Measurements from ENCODE around the gene COBL. TPM values are rescaled to one million over a fixed set of nuclear protein-coding genes. Genes with fewer than 3 reads are reported as not detected.

COBL gene
- total RNA-seq, 2 experiments from 2014 or later = not detected

DNA sequence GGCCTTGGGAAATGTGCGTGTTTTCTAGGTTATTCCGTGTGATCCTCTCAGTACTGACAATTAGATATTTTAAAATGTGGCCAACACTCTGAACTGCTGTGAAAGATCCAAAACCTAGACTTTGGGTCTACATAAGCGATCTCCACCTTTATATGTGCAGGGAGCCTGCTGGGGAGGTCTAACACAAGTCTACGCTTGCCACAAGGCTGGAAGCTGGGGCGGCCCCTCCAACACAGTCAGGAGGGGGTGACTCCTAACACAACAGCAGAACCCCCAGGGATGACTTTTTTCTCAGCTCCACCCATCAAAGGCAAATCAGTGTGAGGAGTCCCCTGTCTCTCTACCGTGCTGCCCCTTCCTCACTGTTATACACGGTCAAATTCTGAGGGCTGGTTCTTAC lies 202.6 kb downstream of the COBL start:
- H3K4me1 Mint-ChIP-seq (ENCODE audit: low read depth) = no peaks in the 10 kb centered on the region
- H3K36me3 Mint-ChIP-seq = peaks cover 2% of the 10 kb centered on the region
- H3K27me3 Mint-ChIP-seq = peaks cover 3% of the 10 kb centered on the region
- no peak for DNase-seq
- no peak overlapping the region for H3K27ac Mint-ChIP-seq
- peaks cover 9% of the 10 kb centered on the region for H3K9me3 Mint-ChIP-seq
- ChIA-PET POLR2A (no interaction called here), CTCF (interaction anchor here (1.6 kb wide), 1 partner anchor 47 kb away, joined by 4 read pairs; no protein-coding TSS in a partner anchor)
- intact Hi-C loops (cut with micrococcal nuclease) = no loop called here
- no peak overlapping the region for H3K4me3 Mint-ChIP-seq

DNA sequence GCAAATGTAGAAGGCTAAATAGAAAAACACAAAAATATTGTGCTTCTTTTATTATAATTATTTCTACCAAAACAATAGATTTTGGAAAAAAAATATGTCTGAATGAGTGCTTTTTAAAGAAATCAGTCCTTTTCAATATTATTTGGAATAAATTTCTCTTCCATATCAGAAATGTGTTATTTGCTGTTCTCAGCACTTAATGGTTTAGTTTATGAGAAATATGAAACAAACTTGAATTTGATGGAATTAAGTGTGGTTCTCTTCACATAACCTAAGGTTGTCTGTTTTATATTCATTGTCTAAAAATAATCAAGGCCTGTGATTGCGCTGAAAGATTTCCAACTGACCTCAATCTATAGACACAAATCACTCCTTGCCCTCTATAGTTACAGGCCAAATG lies 203.0 kb downstream of the COBL start:
- ChIA-PET POLR2A (no interaction called here), CTCF (interaction anchor here (1.6 kb wide), 1 partner anchor 47 kb away, joined by 4 read pairs; no protein-coding TSS in a partner anchor)
- Mint-ChIP-seq H3K9me3 (peaks cover 9% of the 10 kb centered on the region), H3K36me3 (peaks cover 2% of the 10 kb centered on the region), H3K27me3 (peaks cover 3% of the 10 kb centered on the region), H3K27ac (no peak overlapping the region), H3K4me1 (ENCODE audit: low read depth) (no peaks in the 10 kb centered on the region), H3K4me3 (no peak overlapping the region)
- no peak for DNase-seq
- intact Hi-C loops (cut with micrococcal nuclease) = no loop called here

DNA sequence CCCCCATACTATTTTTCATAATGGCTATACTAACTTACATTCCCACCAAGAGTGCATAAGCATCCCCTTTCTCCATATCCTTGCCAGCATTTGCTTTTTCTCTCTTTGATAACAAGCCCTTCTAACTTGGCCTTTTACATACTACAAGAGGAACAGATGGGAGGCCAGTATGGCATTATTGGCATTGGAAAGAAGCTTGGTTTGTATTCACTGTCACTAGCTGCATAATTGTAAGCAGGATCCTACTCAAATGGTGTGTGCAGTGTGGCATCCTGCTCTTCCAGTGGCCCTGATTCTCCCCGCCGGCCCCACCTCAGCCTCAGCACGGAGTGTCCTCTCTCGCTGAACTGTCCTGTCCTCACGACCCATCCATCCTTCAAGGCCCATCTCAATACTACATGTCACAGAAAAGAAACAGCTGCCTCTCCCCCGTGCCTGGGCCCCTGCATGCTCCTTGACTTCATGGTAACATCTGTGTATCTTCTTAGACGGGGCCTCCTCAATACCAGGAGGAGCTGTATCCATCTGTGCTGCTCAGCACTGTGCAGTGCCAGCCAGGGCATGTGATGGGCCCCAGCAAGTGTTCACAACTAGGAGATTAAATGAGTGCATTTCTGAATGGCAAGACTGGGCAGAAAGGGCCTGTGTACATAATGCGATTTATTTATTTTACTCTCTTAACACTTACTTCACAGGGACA lies 205.2 kb downstream of the COBL start:
- Mint-ChIP-seq H3K36me3 (peaks cover 2% of the 10 kb centered on the region), H3K27me3 (no peaks in the 10 kb centered on the region), H3K27ac (no peak overlapping the region), H3K9me3 (peaks cover 9% of the 10 kb centered on the region), H3K4me3 (no peak overlapping the region), H3K4me1 (ENCODE audit: low read depth) (no peaks in the 10 kb centered on the region)
- intact Hi-C loops (cut with micrococcal nuclease) = no loop called here
- DNase-seq = no peak
- CTCF ChIA-PET = interaction anchor here (0.6 kb wide), 1 partner anchor 30 kb away, joined by 5 read pairs; no protein-coding TSS in a partner anchor
- POLR2A ChIA-PET = interaction anchor here (0.6 kb wide), 1 partner anchor 1053 kb away, joined by 3 read pairs; no protein-coding TSS in a partner anchor

DNA sequence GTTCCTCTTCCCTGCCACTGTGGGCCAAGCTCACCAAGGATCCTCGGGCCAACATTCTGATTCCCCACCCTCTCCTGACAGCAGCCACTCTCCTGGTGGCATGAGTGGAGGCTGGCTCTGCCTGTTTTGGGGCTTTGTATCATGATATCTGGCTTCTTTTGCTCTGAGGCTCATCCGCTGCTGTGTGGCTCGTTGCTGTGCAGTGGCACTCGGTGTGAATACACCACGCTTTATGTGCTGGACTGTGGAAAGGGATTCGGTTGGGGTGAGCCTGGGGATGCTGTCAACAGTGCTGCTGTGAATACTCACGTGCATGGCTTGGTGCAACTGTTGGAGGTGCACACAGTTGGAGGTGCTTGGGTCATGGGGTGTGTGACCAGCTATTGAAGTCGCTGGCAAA lies 208.5 kb downstream of the COBL start:
- no peak overlapping the region for H3K27ac Mint-ChIP-seq
- no peak for DNase-seq
- intact Hi-C loops (cut with micrococcal nuclease) = no loop called here

GRCh38 chr7:51104278-51104677 lies 212.3 kb downstream of the COBL start:
- Mint-ChIP-seq H3K36me3 (no peaks in the 10 kb centered on the region), H3K4me3 (no peak overlapping the region), H3K9me3 (no peaks in the 10 kb centered on the region), H3K27me3 (no peaks in the 10 kb centered on the region), H3K27ac (no peak overlapping the region), H3K4me1 (ENCODE audit: low read depth) (no peaks in the 10 kb centered on the region)
- no peak for DNase-seq
- ChIA-PET CTCF (no interaction called here), POLR2A (no interaction called here)
- intact Hi-C loops (cut with micrococcal nuclease) = no loop called here

More for the DNA sequence above, 208.5 kb downstream of the COBL start:
- ChIA-PET POLR2A (no interaction called here), CTCF (interaction anchor here (0.9 kb wide), 1 partner anchor 55 kb away, joined by 3 read pairs; no protein-coding TSS in a partner anchor)
- Mint-ChIP-seq H3K36me3 (no peaks in the 10 kb centered on the region), H3K9me3 (no peaks in the 10 kb centered on the region), H3K4me3 (no peak overlapping the region), H3K27me3 (no peaks in the 10 kb centered on the region), H3K4me1 (ENCODE audit: low read depth) (no peaks in the 10 kb centered on the region)

DNA sequence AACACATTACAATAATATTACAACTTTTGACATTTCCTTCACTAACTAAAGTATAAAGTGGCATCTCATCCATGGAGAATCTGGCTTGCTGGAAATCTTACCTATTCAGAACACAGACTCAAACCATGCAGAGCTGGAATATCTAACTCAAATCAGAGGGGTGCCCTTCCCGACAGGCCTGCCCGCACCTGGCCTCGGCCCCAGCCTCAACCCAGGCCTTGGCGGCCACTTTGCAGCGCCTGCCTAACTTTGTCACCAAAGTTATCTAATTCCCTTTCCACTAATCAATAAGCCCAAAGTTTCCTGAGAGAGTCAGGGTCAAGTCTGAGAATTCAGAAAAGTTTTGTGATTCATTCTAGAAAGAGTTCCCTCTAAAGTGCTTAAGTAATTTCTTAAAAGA lies 212.9 kb downstream of the COBL start:
- H3K9me3 Mint-ChIP-seq = no peaks in the 10 kb centered on the region
- ChIA-PET POLR2A (no interaction called here), CTCF (no interaction called here)
- H3K36me3 Mint-ChIP-seq = no peaks in the 10 kb centered on the region
- intact Hi-C loops (cut with micrococcal nuclease) = no loop called here
- H3K4me3 Mint-ChIP-seq = no peak overlapping the region
- no peaks in the 10 kb centered on the region for H3K4me1 Mint-ChIP-seq (ENCODE audit: low read depth)
- no peaks in the 10 kb centered on the region for H3K27me3 Mint-ChIP-seq
- no peak overlapping the region for H3K27ac Mint-ChIP-seq
- DNase-seq = no peak

- no peaks in the 10 kb centered on the region for H3K4me1 Mint-ChIP-seq (ENCODE audit: low read depth)
- no peak for DNase-seq
- no peaks in the 10 kb centered on the region for H3K27me3 Mint-ChIP-seq
- H3K9me3 Mint-ChIP-seq = peaks cover 4% of the 10 kb centered on the region
- H3K36me3 Mint-ChIP-seq = no peaks in the 10 kb centered on the region
- H3K27ac Mint-ChIP-seq = no peak overlapping the region
- intact Hi-C loops (cut with micrococcal nuclease) = no loop called here
- CTCF ChIA-PET = no interaction called here
- H3K4me3 Mint-ChIP-seq = no peak overlapping the region
- POLR2A ChIA-PET = no interaction called here
These were observed 213.8 kb downstream of the COBL start for GRCh38 chr7:51102828-51103227.

GRCh38 chr7:51101111-51101757 lies 215.4 kb downstream of the COBL start:
- CTCF ChIA-PET = interaction anchor here (1.4 kb wide), 1 partner anchor 62 kb away, joined by 3 read pairs; no protein-coding TSS in a partner anchor
- POLR2A ChIA-PET = no interaction called here
- intact Hi-C loops (cut with micrococcal nuclease) = no loop called here

DNA sequence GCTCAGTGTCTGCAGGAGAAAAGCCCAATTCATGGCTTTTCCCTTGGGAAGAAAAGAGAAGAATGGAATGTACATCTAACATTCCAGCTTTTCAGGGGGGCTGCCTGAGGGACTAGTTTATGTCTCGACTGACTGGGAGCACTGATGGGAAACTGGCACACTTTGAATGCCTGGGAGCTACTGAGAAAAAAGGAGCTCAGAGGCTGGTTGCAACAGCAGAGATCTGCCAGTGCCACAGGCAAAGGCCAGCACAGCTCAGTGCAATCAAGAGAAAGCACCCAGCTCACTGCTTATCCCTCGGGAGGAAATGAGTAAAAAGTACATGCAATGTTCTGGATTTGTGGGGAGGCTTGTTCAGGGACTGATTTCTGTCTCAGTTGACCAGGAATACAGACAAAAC lies 226.2 kb downstream of the COBL start:
- ChIA-PET POLR2A (no interaction called here), CTCF (no interaction called here)
- Mint-ChIP-seq H3K27ac (no peak overlapping the region), H3K4me1 (ENCODE audit: low read depth) (no peaks in the 10 kb centered on the region), H3K4me3 (no peak overlapping the region), H3K27me3 (peaks cover 4% of the 10 kb centered on the region), H3K9me3 (peaks cover 18% of the 10 kb centered on the region), H3K36me3 (peaks cover 18% of the 10 kb centered on the region)
- intact Hi-C loops (cut with micrococcal nuclease) = no loop called here
- no peak for DNase-seq

More at GRCh38 chr7:51101111-51101757, 215.4 kb downstream of the COBL start:
- Mint-ChIP-seq H3K4me1 (ENCODE audit: low read depth) (no peaks in the 10 kb centered on the region), H3K27ac (no peak overlapping the region), H3K36me3 (no peaks in the 10 kb centered on the region), H3K4me3 (no peak overlapping the region), H3K27me3 (no peaks in the 10 kb centered on the region), H3K9me3 (peaks cover 10% of the 10 kb centered on the region)
- DNase-seq = no peak

DNA sequence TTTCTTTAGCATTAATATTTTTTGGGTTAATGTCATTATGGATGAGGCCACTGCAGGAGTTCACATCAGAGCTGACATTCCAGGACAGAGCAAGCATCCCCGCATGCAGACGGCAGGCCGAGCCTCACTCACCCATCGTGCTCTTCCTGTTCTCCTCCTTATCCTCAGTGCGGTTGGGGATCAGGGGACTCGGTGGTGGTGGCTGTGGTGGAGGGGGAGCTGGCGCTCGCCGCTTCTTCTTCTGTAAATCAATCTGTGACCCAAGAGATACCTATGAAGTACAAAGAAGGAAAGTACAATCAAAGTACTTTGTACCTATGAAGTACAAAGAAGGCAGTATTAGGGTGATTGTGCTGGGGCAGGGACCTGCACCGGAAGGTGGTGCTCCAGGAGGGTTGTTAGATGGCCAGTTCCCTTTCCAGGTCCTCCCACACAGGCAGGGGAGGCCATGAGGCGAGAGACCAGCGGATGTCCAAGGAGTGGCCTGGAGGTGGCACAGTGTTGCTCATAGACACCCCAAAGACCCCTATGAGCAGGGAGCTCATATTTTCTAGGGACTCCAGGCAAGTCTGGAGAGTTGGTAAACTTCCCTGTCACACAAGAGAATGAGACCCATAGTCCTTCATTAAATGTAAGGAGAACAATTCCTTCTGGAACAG lies 231.4 kb downstream of the COBL start:
- peaks cover 2% of the 10 kb centered on the region for H3K27me3 Mint-ChIP-seq
- no peak overlapping the region for H3K27ac Mint-ChIP-seq
- H3K36me3 Mint-ChIP-seq = no peaks in the 10 kb centered on the region
- intact Hi-C loops (cut with micrococcal nuclease) = no loop called here
- H3K9me3 Mint-ChIP-seq = no peaks in the 10 kb centered on the region
- no peaks in the 10 kb centered on the region for H3K4me1 Mint-ChIP-seq (ENCODE audit: low read depth)
- H3K4me3 Mint-ChIP-seq = no peak overlapping the region
- no peak for DNase-seq
- CTCF ChIA-PET = interaction anchor here (0.6 to 2.0 kb wide), 2 partner anchors 13 to 76 kb away, joined by 3 to 7 read pairs; no protein-coding TSS in a partner anchor
- POLR2A ChIA-PET = no interaction called here

DNA sequence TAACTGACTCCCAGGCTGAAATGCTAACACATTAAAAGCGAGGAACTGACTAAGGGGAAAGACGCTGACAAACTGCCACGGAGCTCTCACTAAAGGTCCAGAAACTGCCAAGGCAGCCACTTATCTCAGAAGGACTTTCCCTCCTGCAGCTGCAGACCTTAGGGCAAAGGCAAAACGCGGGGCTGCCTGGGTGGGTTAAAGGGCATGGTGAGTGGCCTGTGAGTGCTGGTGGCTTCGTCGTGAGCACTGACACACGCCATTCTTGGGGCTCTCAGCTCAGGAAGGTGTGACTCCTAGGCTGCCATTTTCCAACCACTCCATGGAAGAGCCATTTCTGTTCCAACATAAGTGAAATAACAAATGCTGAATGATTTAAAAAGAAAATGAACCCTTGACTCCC lies 232.5 kb downstream of the COBL start:
- ChIA-PET CTCF (no interaction called here), POLR2A (no interaction called here)
- H3K27me3 Mint-ChIP-seq = no peaks in the 10 kb centered on the region
- no peaks in the 10 kb centered on the region for H3K9me3 Mint-ChIP-seq
- intact Hi-C loops (cut with micrococcal nuclease) = no loop called here
- H3K36me3 Mint-ChIP-seq = no peaks in the 10 kb centered on the region
- H3K27ac Mint-ChIP-seq = no peak overlapping the region
- no peak overlapping the region for H3K4me3 Mint-ChIP-seq
- no peak for DNase-seq
- no peaks in the 10 kb centered on the region for H3K4me1 Mint-ChIP-seq (ENCODE audit: low read depth)

GRCh38 chr7:51082940-51083533 lies 233.6 kb downstream of the COBL start:
- intact Hi-C loops (cut with micrococcal nuclease) = no loop called here
- no peaks in the 10 kb centered on the region for H3K9me3 Mint-ChIP-seq
- no peaks in the 10 kb centered on the region for H3K4me1 Mint-ChIP-seq (ENCODE audit: low read depth)
- CTCF ChIA-PET = no interaction called here
- no peaks in the 10 kb centered on the region for H3K36me3 Mint-ChIP-seq
- POLR2A ChIA-PET = no interaction called here
- no peak overlapping the region for H3K27ac Mint-ChIP-seq
- no peaks in the 10 kb centered on the region for H3K27me3 Mint-ChIP-seq
- DNase-seq = no peak
- no peak overlapping the region for H3K4me3 Mint-ChIP-seq
